AG04449 (cell line): ENCODE data around the gene ZC3H6.

ENCODE experiments used
- CTCF ChIA-PET: fragments of 350-600 bp; formaldehyde crosslinking; extraction: SDS; loops from one replicate; lab custom pipeline; 2021; ENCODE audit warnings: antibody characterized with exemption; lab: Yijun Ruan, JAX
- POLR2A ChIA-PET: fragments of 400-600, 350-600 bp; formaldehyde crosslinking; extraction: SDS; loops from one replicate; lab custom pipeline; 2020; ENCODE audit warnings: antibody characterized with exemption, inconsistent platforms; lab: Yijun Ruan, JAX
- DNase-seq: peaks from one replicate; pipeline ENCODE4 v3.0.0-alpha.2; 2010; ENCODE audit warnings: low read depth, low spot score
- H3K4me3 ChIP-seq: 2 replicates; pipeline ENCODE4 v1.5.1; 2011; ENCODE audit warnings: low read depth, mild to moderate bottlenecking, control low read depth, low read length
- TF ChIP-seq, protein P1 (sequence below): IDR thresholded peaks from one replicate; pipeline ENCODE4 v1.5.1; 2011; ENCODE audit warnings: mild to moderate bottlenecking, moderate library complexity, low read length, control low read depth, inconsistent platforms; ENCODE audit not compliant: insufficient read depth; ENCODE audit errors: missing control alignments

ZC3H6 gene

DNA sequence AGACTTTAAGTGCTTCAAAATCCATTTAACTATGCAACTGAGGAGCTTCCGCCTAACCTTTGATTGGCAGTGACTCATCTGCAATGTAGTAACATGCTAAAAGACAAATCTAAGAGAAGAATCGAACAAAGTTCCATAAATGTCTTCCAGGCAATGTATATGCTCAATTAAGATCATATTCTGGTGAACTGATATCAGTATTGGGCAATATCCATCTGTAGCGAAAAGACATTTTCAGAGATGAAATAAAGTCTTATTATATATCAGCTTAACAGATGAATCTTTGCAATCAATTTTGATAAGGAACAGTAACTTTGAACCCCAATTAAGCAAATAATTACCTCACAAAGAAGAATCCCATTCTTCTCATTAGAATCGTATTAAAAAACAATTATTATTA lies 32.2 kb upstream of the ZC3H6 start:
- CTCF ChIA-PET: interaction anchor here (0.9 to 12.6 kb wide), 3 partner anchors 16 to 357 kb away, joined by 3 to 91 read pairs (median 4); partner anchors contain the start of gene ZC3H8
- TF ChIP-seq, protein P1, sequence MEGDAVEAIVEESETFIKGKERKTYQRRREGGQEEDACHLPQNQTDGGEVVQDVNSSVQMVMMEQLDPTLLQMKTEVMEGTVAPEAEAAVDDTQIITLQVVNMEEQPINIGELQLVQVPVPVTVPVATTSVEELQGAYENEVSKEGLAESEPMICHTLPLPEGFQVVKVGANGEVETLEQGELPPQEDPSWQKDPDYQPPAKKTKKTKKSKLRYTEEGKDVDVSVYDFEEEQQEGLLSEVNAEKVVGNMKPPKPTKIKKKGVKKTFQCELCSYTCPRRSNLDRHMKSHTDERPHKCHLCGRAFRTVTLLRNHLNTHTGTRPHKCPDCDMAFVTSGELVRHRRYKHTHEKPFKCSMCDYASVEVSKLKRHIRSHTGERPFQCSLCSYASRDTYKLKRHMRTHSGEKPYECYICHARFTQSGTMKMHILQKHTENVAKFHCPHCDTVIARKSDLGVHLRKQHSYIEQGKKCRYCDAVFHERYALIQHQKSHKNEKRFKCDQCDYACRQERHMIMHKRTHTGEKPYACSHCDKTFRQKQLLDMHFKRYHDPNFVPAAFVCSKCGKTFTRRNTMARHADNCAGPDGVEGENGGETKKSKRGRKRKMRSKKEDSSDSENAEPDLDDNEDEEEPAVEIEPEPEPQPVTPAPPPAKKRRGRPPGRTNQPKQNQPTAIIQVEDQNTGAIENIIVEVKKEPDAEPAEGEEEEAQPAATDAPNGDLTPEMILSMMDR: no peak
- DNase-seq: no peak
- POLR2A ChIA-PET: no interaction called here
- no peak overlapping the region for H3K4me3 ChIP-seq

DNA sequence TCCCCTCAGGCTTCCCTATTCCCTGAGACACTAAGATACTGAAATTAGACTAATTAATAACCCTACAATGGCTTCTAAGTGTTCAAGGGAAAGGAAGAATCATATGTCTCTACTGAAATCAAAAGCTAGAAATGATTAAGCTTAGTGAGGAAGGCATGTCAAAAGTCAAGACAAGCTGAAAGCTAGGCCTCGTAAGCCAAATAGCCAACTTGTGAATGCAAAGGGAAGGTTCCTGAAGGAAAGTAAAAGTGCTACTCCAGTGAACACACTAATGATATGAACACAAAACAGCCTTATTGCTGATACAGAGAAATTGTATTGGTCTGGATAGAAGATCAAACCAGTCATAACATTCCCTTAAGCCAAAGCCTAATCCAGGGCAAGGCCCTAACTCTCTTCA lies 30.5 kb upstream of the ZC3H6 start:
- POLR2A ChIA-PET: no interaction called here

DNA sequence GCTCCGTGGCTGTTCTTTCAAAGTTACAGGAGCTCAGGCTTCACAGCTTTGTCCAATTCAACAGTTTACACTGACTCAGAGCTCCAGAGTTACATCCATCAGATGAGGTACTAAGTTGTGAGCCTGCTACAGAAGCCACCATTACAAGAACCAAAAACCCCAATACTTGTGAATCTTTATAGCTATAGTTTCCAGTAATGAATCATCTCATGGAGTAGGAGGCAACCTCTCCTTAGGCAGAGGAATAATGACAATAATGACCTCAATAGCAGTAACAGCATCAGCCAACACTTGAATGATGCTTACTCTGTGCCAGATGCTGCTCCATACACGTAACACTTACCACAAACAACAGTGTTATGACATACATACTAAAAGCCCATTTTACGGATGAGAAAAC lies 24.1 kb upstream of the ZC3H6 start:
- DNase-seq: no peak
- no peak overlapping the region for H3K4me3 ChIP-seq
- TF ChIP-seq, protein P1: no peak
- ChIA-PET POLR2A (no interaction called here), CTCF (interaction anchor here (1.0 to 12.6 kb wide), 3 partner anchors 8 to 183 kb away, joined by 3 to 91 read pairs (median 3); partner anchors contain the start of gene ZC3H8)

More for the DNA sequence above, 30.5 kb upstream of the ZC3H6 start:
- H3K4me3 ChIP-seq: no peak overlapping the region
- TF ChIP-seq, protein P1: no peak
- CTCF ChIA-PET: interaction anchor here (12.6 kb wide), 1 partner anchor 14 kb away, joined by 91 read pairs; the partner anchor contains the start of gene ZC3H8
- no peak for DNase-seq

DNA sequence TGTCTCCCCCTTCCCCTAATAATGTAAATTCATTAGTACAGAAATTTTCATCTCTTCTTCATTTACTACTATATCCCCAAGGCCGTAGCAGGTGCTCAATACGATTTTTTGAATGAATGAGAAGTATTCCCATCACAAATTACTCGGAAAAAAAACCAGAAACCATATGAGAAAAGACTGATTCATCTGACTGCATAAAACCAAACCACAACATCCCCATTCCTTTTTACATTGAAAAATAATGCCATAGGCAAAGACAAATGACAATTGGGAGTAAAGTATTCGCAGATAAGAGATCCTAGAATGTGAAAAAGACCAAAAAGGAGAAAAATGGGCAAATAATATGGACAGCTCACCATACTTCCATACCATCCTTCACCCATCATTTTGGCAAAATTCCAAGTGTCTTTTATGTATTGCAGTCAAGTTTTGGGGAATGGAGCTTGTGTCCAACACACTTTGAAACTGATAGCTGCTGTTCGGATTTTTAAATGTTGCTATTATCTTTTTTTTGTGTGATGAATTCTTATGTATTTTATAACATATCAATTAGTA lies 22.1 kb upstream of the ZC3H6 start:
- CTCF ChIA-PET: interaction anchor here (1.4 to 4.2 kb wide), 2 partner anchors 132 to 324 kb away, joined by 3 to 15 read pairs; no protein-coding TSS in a partner anchor
- no peak overlapping the region for H3K4me3 ChIP-seq
- TF ChIP-seq, protein P1: no peak
- DNase-seq: no peak
- POLR2A ChIA-PET: no interaction called here

DNA sequence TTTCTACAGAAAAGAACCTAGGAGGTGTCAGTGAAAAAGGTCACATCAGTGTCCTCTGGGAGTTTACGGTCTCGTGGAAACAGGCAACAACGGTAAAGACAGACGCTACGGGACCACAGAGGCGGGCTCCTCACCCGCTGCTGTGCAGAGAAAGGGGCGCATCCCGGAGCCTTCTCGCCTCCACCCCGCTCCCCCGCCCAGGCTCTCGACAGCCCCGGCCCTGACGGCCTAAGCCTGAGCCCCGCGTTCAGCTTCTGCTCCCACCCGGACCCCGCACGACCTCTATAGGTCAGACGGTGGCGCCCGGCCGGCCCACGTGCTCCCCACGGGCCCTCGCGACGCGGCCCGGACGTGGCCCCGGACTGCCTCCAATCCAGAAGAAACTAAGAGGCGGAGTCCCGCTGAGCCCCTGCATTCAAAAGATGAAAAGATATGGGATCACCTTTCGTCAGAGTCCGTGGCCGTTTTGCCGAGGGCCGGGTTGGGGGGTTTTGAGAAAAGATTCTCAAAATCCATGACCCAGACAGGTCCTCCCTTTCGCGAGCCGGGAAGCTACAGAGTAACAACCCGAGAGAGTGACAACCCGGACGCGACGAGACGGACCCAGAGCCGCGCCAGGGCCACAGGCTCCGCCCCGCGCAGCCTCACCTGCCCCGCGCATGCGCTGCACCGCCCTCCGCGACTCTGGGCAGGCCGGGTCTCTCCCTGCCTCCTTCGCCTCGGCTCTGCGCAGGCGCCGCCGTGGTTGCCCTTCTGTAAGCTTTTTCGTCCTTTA lies 20.7 kb upstream of the ZC3H6 start, which contains the start of gene ZC3H8:
TSS of gene ZC3H8 (minus strand) at position 577 of the 775 bp plus-strand sequence. CDS start at position 516, 61 bp downstream.
- ChIA-PET CTCF (interaction anchor here (0.7 to 10.1 kb wide), 8 partner anchors 9 to 323 kb away, joined by 3 to 91 read pairs (median 4); no protein-coding TSS in a partner anchor), POLR2A (no interaction called here)
- no peak for DNase-seq
- H3K4me3 ChIP-seq: peak within 1 kb of the TSS; percentile 75
- TF ChIP-seq, protein P1: peak; percentile 6

DNA sequence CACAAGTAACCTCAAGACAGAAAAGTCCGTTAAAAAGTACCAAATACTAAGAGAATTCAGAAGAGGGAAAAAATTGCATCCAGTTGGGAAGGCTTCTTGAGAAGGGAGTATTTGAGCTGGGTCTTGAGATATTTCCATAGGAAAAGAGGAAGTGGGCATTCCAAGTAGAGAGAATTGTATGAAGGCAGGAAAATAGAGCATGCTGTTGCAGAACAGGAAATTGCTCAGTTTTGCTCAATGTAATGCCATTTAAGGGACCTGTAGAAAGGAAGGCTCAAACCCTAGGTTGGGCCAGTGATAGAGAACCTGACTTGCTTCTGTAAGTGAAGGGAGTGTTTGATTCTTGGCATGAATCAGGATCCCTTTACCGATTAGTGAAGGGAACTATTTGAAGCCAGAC lies 19.5 kb upstream of the ZC3H6 start:
- no peak overlapping the region for H3K4me3 ChIP-seq
- no peak for DNase-seq
- TF ChIP-seq, protein P1: no peak
- ChIA-PET CTCF (interaction anchor here (0.8 to 10.1 kb wide), 9 partner anchors 10 to 327 kb away, joined by 3 to 91 read pairs (median 4); no protein-coding TSS in a partner anchor), POLR2A (no interaction called here)
